OCI-M2 (cell line): Measurements from ENCODE around the gene ACOT7.

ENCODE experiments used
- DNase-seq: peaks from one replicate; lab custom pipeline; 2025; ENCODE audit not compliant: unreplicated experiment; lab: John Stamatoyannopoulos, UW

ACOT7 gene

GRCh38 chr1:6252374-6252710 is 141.2 kb downstream of the ACOT7 start:
- no peak for DNase-seq

- DNase-seq, result no peak
Observed at GRCh38 chr1:6251681-6252373, 141.7 kb downstream of the ACOT7 start.

- no peak for DNase-seq
Observed at GRCh38 chr1:6251233-6251632, 142.3 kb downstream of the ACOT7 start.

GRCh38 chr1:6249739-6250689 is 143.6 kb downstream of the ACOT7 start:
- DNase-seq, result no peak

- no peak for DNase-seq
Observed at GRCh38 chr1:6248932-6249738, 144.4 kb downstream of the ACOT7 start.

- no peak for DNase-seq
Observed at GRCh38 chr1:6248161-6248776, 145.3 kb downstream of the ACOT7 start.

- DNase-seq, result no peak
Observed at GRCh38 chr1:6247651-6248050, 145.9 kb downstream of the ACOT7 start.

GRCh38 chr1:6246497-6247467 is 146.8 kb downstream of the ACOT7 start:
- DNase-seq, result no peak

- no peak for DNase-seq
Observed at GRCh38 chr1:6245869-6246496, 147.6 kb downstream of the ACOT7 start.

GRCh38 chr1:6245086-6245868 is 148.3 kb downstream of the ACOT7 start:
- DNase-seq, result no peak

- DNase-seq, result no peak
Observed at GRCh38 chr1:6244401-6245049, 149.0 kb downstream of the ACOT7 start.

- no peak for DNase-seq
Observed at GRCh38 chr1:6243993-6244392, 149.6 kb downstream of the ACOT7 start, which contains the start of gene HES3. Gene HES3, plus strand, starts transcription at chr1:6244179. Its CDS starts 187 bp downstream, at chr1:6244366.

GRCh38 chr1:6243053-6243834 is 150.3 kb downstream of the ACOT7 start:
- no peak for DNase-seq

- no peak for DNase-seq
Observed at GRCh38 chr1:6241887-6242740, 151.5 kb downstream of the ACOT7 start.

- DNase-seq, result no peak
Observed at GRCh38 chr1:6241107-6241886, 152.3 kb downstream of the ACOT7 start.
